ENCODE results near the gene TMEM82. TPM values are rescaled to one million over a fixed set of nuclear protein-coding genes. Genes with fewer than 3 reads are reported as not detected.
A peak's percentile ranks its signal among the peaks of the same experiment; 100 is the strongest.

Gene TMEM82
- total RNA-seq, 6 experiments from 2014 or later = not detected

GRCh38 chr1:15788624-15789301, 46.5 kb downstream of the TMEM82 start:
- H3K36me3 Mint-ChIP-seq (ENCODE audit: low read depth) = peaks cover 9% of the 10 kb centered on the region

GRCh38 chr1:15796086-15796462, 53.8 kb downstream of the TMEM82 start:
- no peaks in the 10 kb centered on the region for H3K9me3 Mint-ChIP-seq
- H3K4me1 Mint-ChIP-seq (ENCODE audit: low read depth) = peaks cover 85% of the 10 kb centered on the region
- no peaks in the 10 kb centered on the region for H3K36me3 Mint-ChIP-seq (ENCODE audit: low read depth)
- H3K27ac Mint-ChIP-seq = peak overlapping the region; percentile 89
- peaks cover 4% of the 10 kb centered on the region for H3K27me3 Mint-ChIP-seq (ENCODE audit: insufficient read depth)
- no peak for TF ChIP-seq CTCF (IDR thresholded peaks at IDR 0.05)
- peak overlapping the region; percentile 56 for H3K4me3 Mint-ChIP-seq
- DNase-seq = no peak

More at GRCh38 chr1:15788624-15789301, 46.5 kb downstream of the TMEM82 start:
- peak overlapping the region; percentile 30; the same call in 1 of the 2 replicates for H3K4me3 Mint-ChIP-seq
- peak overlapping the region; percentile 86 for H3K27ac Mint-ChIP-seq
- no peak for TF ChIP-seq CTCF (IDR thresholded peaks at IDR 0.05)
- peaks cover 2% of the 10 kb centered on the region for H3K27me3 Mint-ChIP-seq (ENCODE audit: insufficient read depth)
- peak; percentile 73 for DNase-seq
- H3K9me3 Mint-ChIP-seq = no peaks in the 10 kb centered on the region
- peaks cover 48% of the 10 kb centered on the region for H3K4me1 Mint-ChIP-seq (ENCODE audit: low read depth)

Other genes with a start within 250 kb of the TMEM82 start
- gene CASP9, start 218.3 kb upstream of the TMEM82 start, total RNA-seq (2021; fragmentation: NEBNext Ultra II Directional; extraction: Animal tissue kit (Norgen Biotek cat#: 25700)) = 1 to 10 TPM; 7.2 to 8.9 (median 7.8) TPM
- 10 to 100 TPM; 21.5 to 26.5 (median 22.8) TPM for gene DNAJC16, start 215.7 kb upstream of the TMEM82 start, total RNA-seq (2021; fragmentation: NEBNext Ultra II Directional; extraction: Animal tissue kit (Norgen Biotek cat#: 25700))
- gene AGMAT, start 157.4 kb upstream of the TMEM82 start, total RNA-seq (2021; fragmentation: NEBNext Ultra II Directional; extraction: Animal tissue kit (Norgen Biotek cat#: 25700)) = under 1 TPM in 3 of 6 experiments, not detected in 3; 0.07 to 0.14 (median 0.09) TPM
- 10 to 100 TPM; 11.6 to 15.3 (median 13.3) TPM for gene DDI2, start 125.0 kb upstream of the TMEM82 start, total RNA-seq (2021; fragmentation: NEBNext Ultra II Directional; extraction: Animal tissue kit (Norgen Biotek cat#: 25700))
- gene PLEKHM2, start 58.2 kb upstream of the TMEM82 start, total RNA-seq (2021; fragmentation: NEBNext Ultra II Directional; extraction: Animal tissue kit (Norgen Biotek cat#: 25700)) = 10 to 100 TPM; 61.5 to 70.5 (median 66.0) TPM
- gene SLC25A34, start 6.2 kb upstream of the TMEM82 start, total RNA-seq (2021; fragmentation: NEBNext Ultra II Directional; extraction: Animal tissue kit (Norgen Biotek cat#: 25700)) = under 1 TPM; 0.26 to 0.68 (median 0.43) TPM
- gene FBLIM1, start 16.3 kb downstream of the TMEM82 start, total RNA-seq (2021; fragmentation: NEBNext Ultra II Directional; extraction: Animal tissue kit (Norgen Biotek cat#: 25700)) = 100 to 1,000 TPM in 4 of 6 experiments, 10 to 100 TPM in 2; 98.4 to 127 (median 110) TPM
- gene UQCRHL, start 65.2 kb downstream of the TMEM82 start, total RNA-seq (2021; fragmentation: NEBNext Ultra II Directional; extraction: Animal tissue kit (Norgen Biotek cat#: 25700)) = 1 to 10 TPM in 5 of 6 experiments, under 1 TPM in 1; 0.75 to 1.8 (median 1.5) TPM
- 10 to 100 TPM; 25.7 to 30.2 (median 27.6) TPM for gene SPEN, start 105.2 kb downstream of the TMEM82 start, total RNA-seq (2021; fragmentation: NEBNext Ultra II Directional; extraction: Animal tissue kit (Norgen Biotek cat#: 25700))
- gene ZBTB17, start 233.6 kb downstream of the TMEM82 start, total RNA-seq (2021; fragmentation: NEBNext Ultra II Directional; extraction: Animal tissue kit (Norgen Biotek cat#: 25700)) = 10 to 100 TPM; 22.5 to 25.4 (median 24.1) TPM

Measured in HFFc6 (cell line).